Nephron progenitor cell (in vitro differentiated cells): ENCODE measurements around the gene POU3F1.

Experiments
- DNase-seq: peaks from one replicate; pipeline ENCODE4 v3.0.0; 2021
- H3K27ac Mint-ChIP-seq: 2 replicates; pipeline ENCODE4 v1.8.0; 2021; ENCODE audit warnings: mild to moderate bottlenecking, moderate library complexity, mixed read lengths
- H3K27me3 Mint-ChIP-seq: 2 replicates; pipeline ENCODE4 v1.8.0; 2021; ENCODE audit warnings: mild to moderate bottlenecking, low read depth, mixed read lengths; ENCODE audit not compliant: poor library complexity
- H3K36me3 Mint-ChIP-seq: 2 replicates; pipeline ENCODE4 v1.8.0; 2021; ENCODE audit warnings: low read depth, mixed read lengths
- H3K4me1 Mint-ChIP-seq: 2 replicates; pipeline ENCODE4 v1.8.0; 2021; ENCODE audit warnings: mixed read lengths
- H3K4me3 Mint-ChIP-seq: 2 replicates; pipeline ENCODE4 v1.8.0; 2021; ENCODE audit warnings: mild to moderate bottlenecking, moderate library complexity, mixed read lengths
- H3K9me3 Mint-ChIP-seq: 2 replicates; pipeline ENCODE4 v1.8.0; 2021; ENCODE audit warnings: mild to moderate bottlenecking, moderate library complexity, mixed read lengths
- TF ChIP-seq, protein P1 (sequence below): fragments of 200-600 bp; sonication (generic); IDR thresholded peaks from 2 replicates; pipeline ENCODE4 v1.5.0; 2021; ENCODE audit warnings: antibody characterized with exemption

Gene POU3F1

DNA sequence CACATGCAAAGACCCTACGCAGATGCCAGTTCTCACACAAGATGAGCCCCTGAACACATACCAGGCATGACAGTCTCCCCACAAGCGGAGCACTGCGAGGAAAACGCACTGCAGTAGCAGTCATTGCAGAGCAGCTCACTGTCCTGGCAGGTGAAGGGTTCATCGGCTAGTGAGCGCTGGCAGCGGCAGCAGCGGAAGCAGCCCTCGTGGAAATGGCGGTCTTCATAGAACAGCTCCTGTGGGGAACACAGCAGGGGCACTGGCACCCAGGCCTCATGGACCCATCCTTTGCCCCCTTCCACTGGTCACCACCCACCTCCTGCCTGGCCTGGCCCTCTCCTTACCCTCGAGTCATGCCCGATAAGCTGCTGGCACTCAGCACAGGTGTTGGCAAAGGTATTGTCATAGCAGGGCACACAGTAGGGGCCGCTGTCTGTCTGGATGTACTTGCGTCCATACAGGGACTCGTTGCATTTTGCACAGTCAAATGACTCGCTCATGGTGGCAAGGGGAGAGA is 47.6 kb downstream of the POU3F1 start:
- H3K4me1 Mint-ChIP-seq = peaks cover 73% of the 10 kb centered on the region
- H3K36me3 Mint-ChIP-seq = peaks cover 29% of the 10 kb centered on the region
- H3K27ac Mint-ChIP-seq = peak overlapping the region; percentile 100
- peaks cover 4% of the 10 kb centered on the region for H3K27me3 Mint-ChIP-seq
- TF ChIP-seq, protein P1, sequence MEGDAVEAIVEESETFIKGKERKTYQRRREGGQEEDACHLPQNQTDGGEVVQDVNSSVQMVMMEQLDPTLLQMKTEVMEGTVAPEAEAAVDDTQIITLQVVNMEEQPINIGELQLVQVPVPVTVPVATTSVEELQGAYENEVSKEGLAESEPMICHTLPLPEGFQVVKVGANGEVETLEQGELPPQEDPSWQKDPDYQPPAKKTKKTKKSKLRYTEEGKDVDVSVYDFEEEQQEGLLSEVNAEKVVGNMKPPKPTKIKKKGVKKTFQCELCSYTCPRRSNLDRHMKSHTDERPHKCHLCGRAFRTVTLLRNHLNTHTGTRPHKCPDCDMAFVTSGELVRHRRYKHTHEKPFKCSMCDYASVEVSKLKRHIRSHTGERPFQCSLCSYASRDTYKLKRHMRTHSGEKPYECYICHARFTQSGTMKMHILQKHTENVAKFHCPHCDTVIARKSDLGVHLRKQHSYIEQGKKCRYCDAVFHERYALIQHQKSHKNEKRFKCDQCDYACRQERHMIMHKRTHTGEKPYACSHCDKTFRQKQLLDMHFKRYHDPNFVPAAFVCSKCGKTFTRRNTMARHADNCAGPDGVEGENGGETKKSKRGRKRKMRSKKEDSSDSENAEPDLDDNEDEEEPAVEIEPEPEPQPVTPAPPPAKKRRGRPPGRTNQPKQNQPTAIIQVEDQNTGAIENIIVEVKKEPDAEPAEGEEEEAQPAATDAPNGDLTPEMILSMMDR = no peak
- H3K4me3 Mint-ChIP-seq = peak overlapping the region; percentile 70
- no peaks in the 10 kb centered on the region for H3K9me3 Mint-ChIP-seq
- no peak for DNase-seq

DNA sequence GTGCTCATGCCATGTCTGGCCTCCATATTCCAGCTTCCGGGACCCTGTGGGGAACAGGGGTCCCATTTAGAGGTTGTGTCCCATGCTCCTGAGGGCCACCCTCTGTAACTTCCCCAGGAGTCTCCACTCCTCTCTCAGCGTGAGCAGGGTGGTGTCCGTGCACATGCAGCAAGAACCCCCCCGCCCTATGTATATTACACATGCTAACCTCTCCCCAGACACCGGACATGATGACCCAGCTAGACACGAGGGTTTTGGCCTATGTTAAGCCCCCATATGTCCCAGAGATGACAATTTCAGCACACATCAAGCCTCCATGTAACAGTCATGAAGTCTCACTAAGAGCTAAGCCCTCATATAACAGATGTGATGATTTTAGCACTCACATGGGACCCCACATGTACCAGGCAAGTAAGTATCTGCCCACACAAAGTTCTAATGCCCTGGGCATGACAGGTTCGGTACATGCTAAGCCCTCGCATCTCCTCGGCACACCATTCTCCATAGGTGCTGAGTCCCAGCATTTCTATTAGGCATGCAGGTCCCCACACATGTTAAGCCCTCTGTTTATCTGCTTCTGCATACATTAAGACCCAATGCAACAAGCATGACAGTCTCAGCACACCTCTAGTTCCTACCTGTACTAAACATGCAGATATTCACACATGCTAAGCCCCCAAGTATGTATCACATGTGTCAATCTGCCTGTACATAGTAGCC is 48.3 kb downstream of the POU3F1 start:
- peak overlapping the region; percentile 4 for H3K4me3 Mint-ChIP-seq
- peaks cover 29% of the 10 kb centered on the region for H3K36me3 Mint-ChIP-seq
- H3K27ac Mint-ChIP-seq = peak overlapping the region; percentile 55
- no peak for DNase-seq
- no peaks in the 10 kb centered on the region for H3K9me3 Mint-ChIP-seq
- peaks cover 4% of the 10 kb centered on the region for H3K27me3 Mint-ChIP-seq
- H3K4me1 Mint-ChIP-seq = peaks cover 66% of the 10 kb centered on the region
- TF ChIP-seq, protein P1 = no peak

DNA sequence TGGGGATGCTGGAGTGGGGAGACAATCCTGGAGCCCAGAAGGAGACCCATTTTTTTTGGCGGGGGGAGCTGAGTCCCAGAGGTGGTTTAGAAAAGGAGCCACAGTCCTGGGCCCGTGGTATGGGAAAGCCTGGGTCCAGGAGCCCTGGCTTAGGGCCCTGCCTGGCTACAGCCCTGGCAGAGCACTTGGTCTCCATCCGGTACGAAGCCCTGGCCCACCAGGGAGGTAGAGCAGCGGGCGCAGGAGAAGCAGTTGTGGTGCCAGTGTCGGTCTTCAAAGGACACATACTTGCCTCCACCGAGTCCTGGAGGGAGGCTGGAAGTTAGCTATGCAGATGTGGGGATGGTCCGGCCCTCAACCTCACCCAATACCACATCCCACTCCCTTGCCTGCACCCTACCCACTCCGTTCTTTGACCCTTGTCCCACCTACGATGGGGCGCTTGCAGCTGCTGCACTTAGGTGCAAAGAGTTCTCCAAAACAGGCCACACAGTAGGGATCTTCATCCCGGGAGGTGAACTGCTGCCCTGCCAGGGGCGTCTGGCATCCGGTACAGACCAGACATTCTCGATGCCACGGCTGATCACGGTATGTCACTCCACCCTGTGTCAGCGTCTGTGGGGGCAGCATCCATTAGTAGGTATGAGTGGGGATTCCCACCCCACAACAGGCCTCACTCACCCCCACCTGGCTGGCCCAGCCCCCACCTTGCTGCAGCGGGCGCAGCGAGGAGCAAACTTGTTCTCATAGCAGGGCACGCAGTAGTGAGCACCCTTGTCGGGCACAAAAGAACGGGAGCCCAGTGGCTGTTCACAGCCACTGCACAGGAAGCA is 49.1 kb downstream of the POU3F1 start:
- H3K4me3 Mint-ChIP-seq = no peak overlapping the region
- no peak for DNase-seq
- TF ChIP-seq, protein P1 = no peak
- no peak overlapping the region for H3K27ac Mint-ChIP-seq
- H3K9me3 Mint-ChIP-seq = no peaks in the 10 kb centered on the region
- peaks cover 29% of the 10 kb centered on the region for H3K36me3 Mint-ChIP-seq
- H3K27me3 Mint-ChIP-seq = peaks cover 4% of the 10 kb centered on the region
- H3K4me1 Mint-ChIP-seq = peaks cover 63% of the 10 kb centered on the region

DNA sequence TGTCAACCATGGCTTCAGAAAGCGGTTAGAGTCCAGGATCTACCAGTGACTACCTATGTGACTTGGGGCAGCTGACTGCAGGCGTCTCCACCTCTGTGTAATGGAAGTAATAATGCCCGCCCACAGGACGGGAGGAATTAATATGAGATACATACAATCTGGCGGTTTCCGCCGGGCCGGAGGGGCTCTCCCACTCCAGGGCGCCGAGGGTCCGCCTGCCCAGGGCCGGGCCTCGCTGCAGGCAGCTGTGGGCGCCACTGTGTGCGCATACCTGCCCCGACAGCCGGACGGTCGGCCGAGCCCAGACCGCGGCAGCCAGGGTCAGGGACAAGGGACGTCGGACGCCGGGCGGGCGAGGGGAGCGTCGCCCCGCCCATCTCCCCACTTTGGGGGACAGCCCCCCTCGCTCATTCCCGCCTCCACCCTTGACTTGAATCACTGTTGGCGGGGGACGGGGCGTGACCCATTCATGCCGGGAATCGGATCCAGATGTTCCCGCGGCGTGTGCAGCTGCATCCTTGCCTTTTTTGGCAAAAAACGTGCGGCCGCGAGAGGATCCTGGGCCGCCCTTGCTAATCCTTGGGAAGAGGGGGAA is 50.7 kb downstream of the POU3F1 start:
- peak; percentile 70 for DNase-seq
- Mint-ChIP-seq H3K4me1 (peaks cover 51% of the 10 kb centered on the region), H3K36me3 (peaks cover 36% of the 10 kb centered on the region), H3K9me3 (no peaks in the 10 kb centered on the region), H3K4me3 (peak overlapping the region; percentile 74), H3K27me3 (peaks cover 4% of the 10 kb centered on the region), H3K27ac (no peak overlapping the region)
- TF ChIP-seq, protein P1 = no peak

DNA sequence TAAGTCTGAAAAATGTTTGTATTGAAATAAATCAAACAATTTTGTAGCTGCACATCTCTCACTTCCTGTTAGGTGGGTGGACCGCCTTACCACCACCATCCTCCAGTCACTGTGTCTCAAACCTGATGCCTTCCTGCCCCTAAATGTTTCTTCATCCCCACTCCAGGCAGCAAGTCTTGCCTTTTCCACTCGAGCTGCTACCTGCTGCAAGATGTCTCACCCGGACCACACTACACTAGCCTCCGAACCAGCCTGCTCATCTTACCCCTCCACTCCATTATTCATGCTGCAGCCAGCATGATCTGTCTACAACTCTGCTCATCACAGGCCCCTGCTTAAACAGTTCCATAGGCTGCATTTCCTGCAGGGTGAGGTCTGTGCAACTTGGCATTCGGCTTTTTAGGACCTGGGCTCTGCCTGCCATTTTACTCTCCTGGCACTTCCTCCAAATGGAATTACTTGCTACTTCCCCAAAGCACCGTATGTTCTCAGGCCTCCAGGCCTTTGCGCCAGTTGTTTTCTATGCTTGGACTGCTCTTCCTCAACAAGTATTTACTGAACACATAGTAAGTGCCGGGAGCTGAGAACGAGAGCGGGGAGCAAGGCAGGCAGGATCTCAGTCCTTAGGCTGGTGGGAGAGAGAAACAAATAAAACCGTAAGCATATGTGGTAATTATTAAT is 51.6 kb downstream of the POU3F1 start:
- peak overlapping the region; percentile 63 for H3K4me3 Mint-ChIP-seq
- H3K9me3 Mint-ChIP-seq = no peaks in the 10 kb centered on the region
- peaks cover 48% of the 10 kb centered on the region for H3K4me1 Mint-ChIP-seq
- no peak for DNase-seq
- H3K36me3 Mint-ChIP-seq = peaks cover 36% of the 10 kb centered on the region
- peaks cover 4% of the 10 kb centered on the region for H3K27me3 Mint-ChIP-seq
- TF ChIP-seq, protein P1 = no peak
- no peak overlapping the region for H3K27ac Mint-ChIP-seq
